Endothelial cell of coronary artery (primary cell): Measurements from ENCODE around the gene PDE3B. TPM values are rescaled to one million over a fixed set of nuclear protein-coding genes. Genes with fewer than 3 reads are reported as not detected.

ENCODE experiments used
- total RNA-seq: library from RNA; depleted of rRNA; stranded (reverse); fragments of >200 nt; gene quantifications from 2 replicates; pipeline ENCODE4 v1.2.3, GENCODE V29; 2014

Gene PDE3B
- total RNA-seq: 0.66 and 1.4 TPM in 2 replicates

DNA sequence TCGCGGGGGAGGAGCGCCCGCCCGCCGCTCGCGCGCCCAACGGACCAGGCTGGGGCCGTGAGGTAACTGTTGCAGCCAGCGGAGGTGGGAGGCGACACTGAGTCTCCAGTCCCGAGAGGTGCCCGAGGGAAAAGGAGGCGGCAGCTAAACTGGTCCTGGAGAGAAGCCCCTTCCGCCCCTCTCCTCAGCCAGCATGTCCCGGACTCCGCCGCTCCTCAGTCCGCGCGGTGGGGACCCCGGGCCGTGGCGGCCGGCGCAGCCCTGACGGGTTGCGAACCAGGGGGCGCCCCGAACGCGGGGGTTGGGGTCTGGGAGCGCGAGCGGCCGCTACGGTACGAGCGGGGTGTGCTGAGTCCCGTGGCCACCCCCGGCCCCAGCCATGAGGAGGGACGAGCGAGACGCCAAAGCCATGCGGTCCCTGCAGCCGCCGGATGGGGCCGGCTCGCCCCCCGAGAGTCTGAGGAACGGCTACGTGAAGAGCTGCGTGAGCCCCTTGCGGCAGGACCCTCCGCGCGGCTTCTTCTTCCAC is at the start of gene PDE3B:
Gene PDE3B, plus strand, starts transcription at position 108 of the 529 bp plus-strand sequence. Its CDS starts 272 bp downstream, at position 380.

DNA sequence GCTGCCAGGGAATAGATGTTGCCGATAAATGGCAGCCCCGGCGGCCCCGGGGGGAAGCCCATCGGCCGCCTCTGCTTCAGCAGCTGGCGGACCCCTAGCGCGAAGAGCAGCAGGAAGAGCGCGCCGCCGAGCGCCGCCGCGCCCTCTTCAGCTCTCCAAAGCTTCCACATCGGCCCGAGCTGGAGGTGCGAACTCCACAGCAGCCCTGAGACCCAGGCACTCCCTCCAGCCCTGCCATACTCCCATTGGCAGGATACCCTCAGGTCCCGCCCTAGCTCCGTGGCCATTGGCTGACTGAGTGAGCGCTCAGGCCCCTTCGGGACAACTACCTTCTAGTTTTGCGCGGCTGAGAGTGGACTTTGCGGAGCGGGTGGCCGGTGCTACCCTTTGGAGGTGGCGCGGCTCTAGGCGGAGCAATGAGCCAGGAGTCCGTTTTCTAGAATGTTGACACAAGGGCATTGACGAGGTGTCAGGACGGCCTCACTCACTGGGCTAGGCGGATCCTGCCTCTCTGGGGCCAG is 248.5 kb downstream of the PDE3B start, which contains the start of gene CYP2R1:
Gene CYP2R1, minus strand, starts transcription at position 196 of the 521 bp plus-strand sequence. Its CDS starts 26 bp downstream, at position 170.

Other genes with a start within 250 kb of the PDE3B start
- 273 and 299 TPM in 2 replicates for gene COPB1, start 144.0 kb upstream of the PDE3B start, total RNA-seq
- gene PSMA1, start 123.4 kb upstream of the PDE3B start, total RNA-seq: 172 and 196 TPM in 2 replicates
- gene CYP2R1, start 248.4 kb downstream of the PDE3B start, total RNA-seq: 8.5 and 13.0 TPM in 2 replicates